ENCODE measurements around the gene DENND6A.

DENND6A gene

GRCh38 chr3:57740027-57740426 is 47.1 kb upstream of the DENND6A start (continued):
- TF ChIP-seq, protein P1, sequence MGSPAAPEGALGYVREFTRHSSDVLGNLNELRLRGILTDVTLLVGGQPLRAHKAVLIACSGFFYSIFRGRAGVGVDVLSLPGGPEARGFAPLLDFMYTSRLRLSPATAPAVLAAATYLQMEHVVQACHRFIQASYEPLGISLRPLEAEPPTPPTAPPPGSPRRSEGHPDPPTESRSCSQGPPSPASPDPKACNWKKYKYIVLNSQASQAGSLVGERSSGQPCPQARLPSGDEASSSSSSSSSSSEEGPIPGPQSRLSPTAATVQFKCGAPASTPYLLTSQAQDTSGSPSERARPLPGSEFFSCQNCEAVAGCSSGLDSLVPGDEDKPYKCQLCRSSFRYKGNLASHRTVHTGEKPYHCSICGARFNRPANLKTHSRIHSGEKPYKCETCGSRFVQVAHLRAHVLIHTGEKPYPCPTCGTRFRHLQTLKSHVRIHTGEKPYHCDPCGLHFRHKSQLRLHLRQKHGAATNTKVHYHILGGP (tag by site-specific recombination; IDR thresholded peaks at IDR 0.05): no peak
- TF ChIP-seq ZNF670 (tag by site-specific recombination; IDR thresholded peaks at IDR 0.05; ENCODE audit: low read depth): no peak

DNA sequence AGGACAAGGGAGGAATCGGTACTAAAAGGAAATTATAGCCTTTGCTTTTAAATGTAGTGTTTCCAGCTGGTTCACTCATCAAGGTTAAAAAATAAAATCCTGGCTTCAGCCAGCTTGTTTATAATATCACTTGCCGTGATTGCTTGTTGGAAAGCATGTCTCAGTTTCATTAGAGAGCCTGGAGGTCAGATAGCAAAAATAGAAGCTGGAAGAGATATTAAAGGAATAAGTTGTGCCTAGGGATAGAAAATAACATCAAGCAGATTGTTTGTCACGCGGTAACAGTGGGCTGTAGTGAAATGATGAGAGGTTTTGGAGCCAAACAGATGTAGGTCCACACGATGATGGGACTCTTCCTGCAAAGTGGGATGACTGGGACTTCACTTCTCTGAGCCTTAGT is 45.5 kb upstream of the DENND6A start:
- ChIA-PET CTCF (interaction anchor here (1.1 kb wide), 1 partner anchor 88 kb away, joined by 6 read pairs; no protein-coding TSS in a partner anchor), POLR2A (no interaction called here)
- Histone ChIP-seq H3K4me3 (ENCODE audit: low read depth, low read length) (no peak overlapping the region), H3K36me3 (ENCODE audit: control insufficient read depth in 2 of 2, insufficient read depth in 1 of 2, low read length in 2 of 2) (no peaks in the 10 kb centered on the region), H3K27ac (ENCODE audit: extremely low read depth, low read depth, low read length) (no peak overlapping the region), H3K4me1 (ENCODE audit: control insufficient read depth, insufficient read depth, low read length) (no peaks in the 10 kb centered on the region), H3K9me3 (ENCODE audit: control insufficient read depth, insufficient read depth, low read depth, low read length) (no peaks in the 10 kb centered on the region)
- TF ChIP-seq ZFHX2 (tag by site-specific recombination; conservative IDR thresholded peaks at IDR 0.05) (no peak), ZNF16 (tag by site-specific recombination; IDR thresholded peaks at IDR 0.05; ENCODE audit: low read depth) (no peak), ZNF670 (tag by site-specific recombination; IDR thresholded peaks at IDR 0.05; ENCODE audit: low read depth) (no peak)

GRCh38 chr3:57737840-57738239 is 45.0 kb upstream of the DENND6A start:
- Histone ChIP-seq H3K4me1 (ENCODE audit: control insufficient read depth, insufficient read depth, low read length) (no peaks in the 10 kb centered on the region), H3K4me3 (ENCODE audit: low read depth, low read length) (no peak overlapping the region), H3K36me3 (ENCODE audit: control insufficient read depth in 2 of 2, insufficient read depth in 1 of 2, low read length in 2 of 2) (no peaks in the 10 kb centered on the region), H3K27ac (ENCODE audit: extremely low read depth, low read depth, low read length) (no peak overlapping the region), H3K9me3 (ENCODE audit: control insufficient read depth, insufficient read depth, low read depth, low read length) (no peaks in the 10 kb centered on the region)
- POLR2A ChIA-PET: no interaction called here
- TF ChIP-seq ZSCAN18 (tag by site-specific recombination; IDR thresholded peaks at IDR 0.05) (no peak), ZNF521 (tag by site-specific recombination; IDR thresholded peaks at IDR 0.05) (no peak), SP2 (tag by site-specific recombination; IDR thresholded peaks at IDR 0.05) (no peak), ZNF221 (tag by site-specific recombination; IDR thresholded peaks at IDR 0.05; ENCODE audit: borderline replicate concordance) (no peak), REPIN1 (tag by site-specific recombination; IDR thresholded peaks at IDR 0.05; ENCODE audit: low read depth) (no peak), ZNF785 (tag by site-specific recombination; IDR thresholded peaks at IDR 0.05) (no peak), ZNF596 (tag by site-specific recombination; IDR thresholded peaks at IDR 0.05) (no peak), GLI4 (tag by site-specific recombination; IDR thresholded peaks at IDR 0.05) (no peak), ZIC2 (tag by site-specific recombination; IDR thresholded peaks at IDR 0.05) (no peak), GFI1B (tag by site-specific recombination; IDR thresholded peaks at IDR 0.05) (no peak), GLIS2 (tag by site-specific recombination; IDR thresholded peaks at IDR 0.05) (no peak), ZNF302 (tag by site-specific recombination; IDR thresholded peaks at IDR 0.05; ENCODE audit: low read depth) (no peak), ZNF324 (tag by site-specific recombination; IDR thresholded peaks at IDR 0.05) (no peak), ZNF202 (tag by site-specific recombination; IDR thresholded peaks at IDR 0.05; ENCODE audit: borderline replicate concordance) (no peak), ZNF704 (tag by site-specific recombination; IDR thresholded peaks at IDR 0.05) (no peak), ZNF311 (tag by site-specific recombination; IDR thresholded peaks at IDR 0.05; ENCODE audit: borderline replicate concordance) (no peak), ZNF223 (tag by site-specific recombination; IDR thresholded peaks at IDR 0.05) (no peak), ZNF37A (tag by site-specific recombination; IDR thresholded peaks at IDR 0.05) (no peak), ZNF175 (tag by site-specific recombination; IDR thresholded peaks at IDR 0.05) (no peak)
- CTCF ChIA-PET: interaction anchor here (0.7 to 1.1 kb wide), 2 partner anchors 88 to 751 kb away, joined by 3 to 6 read pairs; no protein-coding TSS in a partner anchor
